Activated naive CD4-positive, alpha-beta T cell treated with anti-CD3 and anti-CD28 coated beads, Interleukin-2, amount 50 U/mL, for 72 hours (primary cell): ENCODE data around the gene POMZP3. TPM values are rescaled to one million over a fixed set of nuclear protein-coding genes. Genes with fewer than 3 reads are reported as not detected.
"Not testable (repeated sequence)": the region's sequence is repeated elsewhere in the genome, so short reads cannot be mapped to it uniquely, and the experiment has no call there.

Experiments
- ATAC-seq, 2 donors: fragments of 150-1000 bp; cut with Tn5 transposase; 2 replicates each; pipeline ENCODE4 v1.10.0; 2021; ENCODE audit warnings: mild to moderate bottlenecking in 2 of 2, moderate library complexity in 2 of 2
- DNase-seq, 2 donors: peaks; one replicate each; pipeline ENCODE4 v3.0.0; 2021 to 2022; ENCODE audit warnings: low spot score in 2 of 2
- H3K27ac Mint-ChIP-seq, 2 donors: one replicate each; pipeline ENCODE4 v1.8.0; 2022; ENCODE audit warnings: mild to moderate bottlenecking in 2 of 2, mixed read lengths in 2 of 2
- H3K36me3 Mint-ChIP-seq, 2 donors: one replicate each; pipeline ENCODE4 v1.8.0; 2022; ENCODE audit warnings: mixed read lengths in 2 of 2
- H3K9me3 Mint-ChIP-seq, 2 donors: one replicate each; pipeline ENCODE4 v1.8.0; 2022; ENCODE audit warnings: mixed read lengths in 2 of 2
- total RNA-seq, 2 donors: library from RNA; stranded (reverse); gene quantifications; one replicate each; pipeline ENCODE4 v1.2.3, GENCODE V29; 2022

Gene POMZP3
- total RNA-seq: 10 to 100 TPM in 1 of 2 donors, 1 to 10 TPM in 1; 7.9 to 12.3 TPM

- H3K36me3 Mint-ChIP-seq, H3K9me3 Mint-ChIP-seq: not testable (repeated sequence)
- H3K27ac Mint-ChIP-seq: peak within 1 kb of the TSS; percentile 85 to 97
- DNase-seq (peak; percentile 36 to 74), ATAC-seq (peak; percentile 95)
These were observed at the start of gene POMZP3 for GRCh38 chr7:76626989-76627642. TSS of gene POMZP3 (minus strand) at chr7:76627279. CDS start at chr7:76626064, 1,215 bp downstream.

DNA sequence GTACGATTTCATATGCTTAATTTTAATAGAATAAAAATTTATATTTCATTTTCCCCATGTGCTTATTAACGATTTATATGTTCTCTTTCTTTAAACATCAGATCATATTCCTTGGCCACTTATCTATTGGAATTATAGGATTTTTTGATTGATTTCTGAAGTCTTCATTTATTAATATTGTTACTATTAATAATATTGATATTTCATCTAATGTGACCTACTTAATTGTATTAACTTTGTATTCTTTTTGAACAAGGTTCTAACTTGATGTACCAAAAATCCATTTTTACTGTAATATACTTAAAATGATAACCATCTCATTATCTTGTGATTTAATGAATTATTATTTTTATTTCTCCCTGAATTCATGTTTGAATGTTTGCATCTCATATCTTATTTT is 48.7 kb upstream of the POMZP3 start:
- H3K27ac Mint-ChIP-seq, ATAC-seq, H3K36me3 Mint-ChIP-seq, DNase-seq, H3K9me3 Mint-ChIP-seq: not testable (repeated sequence)

DNA sequence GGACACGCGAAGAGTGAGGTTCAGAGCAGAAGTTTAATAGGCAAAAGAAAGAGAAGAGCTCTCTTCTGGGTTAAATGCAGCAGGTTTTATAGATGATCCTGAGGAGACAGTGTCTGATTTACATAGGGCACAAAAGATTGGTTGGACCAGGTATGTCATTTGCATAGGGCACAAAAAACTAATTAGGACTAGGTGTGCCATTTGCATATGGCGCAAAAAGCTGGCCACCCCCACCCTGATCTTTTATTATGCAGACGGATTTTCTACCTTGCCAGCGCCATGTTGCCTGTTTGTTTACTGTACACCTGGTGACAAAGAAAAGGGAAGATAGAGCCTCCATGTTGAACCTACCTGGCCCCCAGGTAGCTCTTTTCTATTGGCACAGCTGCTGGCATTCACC is 46.3 kb upstream of the POMZP3 start:
- not testable (repeated sequence) for H3K36me3 Mint-ChIP-seq, H3K27ac Mint-ChIP-seq, DNase-seq, ATAC-seq, H3K9me3 Mint-ChIP-seq

DNA sequence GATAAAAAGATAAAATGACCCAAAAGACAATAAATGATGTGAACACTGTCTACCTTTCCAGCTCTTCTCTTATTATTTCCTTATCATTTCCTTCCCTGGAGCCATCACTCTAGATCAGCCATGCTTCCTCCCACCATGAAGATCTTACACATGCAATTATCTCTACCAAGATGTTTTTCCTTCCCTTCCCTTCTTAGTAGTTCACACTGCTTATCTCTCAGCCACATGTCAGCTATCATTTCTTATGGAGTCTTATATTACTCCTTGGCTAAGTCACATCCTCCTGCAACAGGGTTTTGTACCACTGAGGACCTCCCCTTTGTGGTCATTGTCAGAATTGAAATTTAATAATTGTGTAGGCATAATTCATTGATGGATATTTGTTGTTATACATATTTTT is 32.1 kb upstream of the POMZP3 start:
- not testable (repeated sequence) for H3K27ac Mint-ChIP-seq, ATAC-seq, H3K9me3 Mint-ChIP-seq, DNase-seq, H3K36me3 Mint-ChIP-seq

- DNase-seq, H3K9me3 Mint-ChIP-seq, H3K27ac Mint-ChIP-seq, ATAC-seq, H3K36me3 Mint-ChIP-seq: not testable (repeated sequence)
These were observed 29.3 kb upstream of the POMZP3 start for GRCh38 chr7:76656425-76656824.

DNA sequence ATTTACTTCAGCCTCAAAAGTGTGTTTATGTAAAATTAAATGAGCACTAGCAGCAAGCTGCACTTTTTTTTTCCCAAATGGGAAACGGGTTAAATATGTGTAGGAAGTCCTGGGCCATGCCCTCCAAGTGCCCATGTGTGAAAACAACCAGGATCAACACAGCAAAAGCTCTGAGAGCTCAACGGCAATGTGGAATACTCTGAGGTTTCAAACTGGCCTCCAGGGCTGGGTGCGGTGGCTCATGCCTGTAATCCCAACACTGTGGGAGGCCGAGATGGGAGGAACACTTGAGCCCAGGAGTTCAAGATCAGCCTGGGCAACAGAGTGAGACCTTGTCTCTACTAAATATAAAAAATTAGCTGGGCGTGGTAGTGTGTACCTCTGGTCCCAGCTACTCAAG is 15.5 kb upstream of the POMZP3 start:
- not testable (repeated sequence) for H3K36me3 Mint-ChIP-seq, DNase-seq, ATAC-seq, H3K9me3 Mint-ChIP-seq, H3K27ac Mint-ChIP-seq

- H3K36me3 Mint-ChIP-seq, H3K27ac Mint-ChIP-seq, H3K9me3 Mint-ChIP-seq, DNase-seq: not testable (repeated sequence)
- peak; percentile 83 to 89 for ATAC-seq
These were observed 10.1 kb upstream of the POMZP3 start for GRCh38 chr7:76637061-76637691.

DNA sequence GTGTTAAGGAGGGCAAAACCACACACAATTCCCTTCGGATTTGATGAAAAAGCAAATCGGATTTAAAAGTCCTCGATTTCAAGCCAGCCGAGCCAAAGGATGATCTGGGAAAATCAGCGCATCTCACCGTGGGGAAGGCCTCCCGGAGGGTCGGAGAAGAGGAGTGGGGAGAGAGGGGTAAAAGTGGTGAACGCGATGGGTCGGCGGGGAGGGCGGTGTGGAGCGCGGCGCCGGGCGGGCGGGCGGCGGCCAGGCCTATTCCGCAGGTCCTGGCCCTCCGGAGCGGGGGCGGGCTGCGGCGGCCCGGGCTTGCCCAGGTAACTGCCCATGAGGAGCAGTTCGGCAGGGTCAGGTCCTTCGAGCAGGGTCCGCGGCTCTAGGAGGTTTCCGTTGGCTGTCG is 498 bp downstream of the POMZP3 start:
- peak overlapping the region; percentile 82 to 97 for H3K27ac Mint-ChIP-seq
- H3K36me3 Mint-ChIP-seq, H3K9me3 Mint-ChIP-seq: not testable (repeated sequence)
- DNase-seq: peak in 1 of 2 donors; percentile 28
- ATAC-seq: peak; percentile 55 to 73

DNA sequence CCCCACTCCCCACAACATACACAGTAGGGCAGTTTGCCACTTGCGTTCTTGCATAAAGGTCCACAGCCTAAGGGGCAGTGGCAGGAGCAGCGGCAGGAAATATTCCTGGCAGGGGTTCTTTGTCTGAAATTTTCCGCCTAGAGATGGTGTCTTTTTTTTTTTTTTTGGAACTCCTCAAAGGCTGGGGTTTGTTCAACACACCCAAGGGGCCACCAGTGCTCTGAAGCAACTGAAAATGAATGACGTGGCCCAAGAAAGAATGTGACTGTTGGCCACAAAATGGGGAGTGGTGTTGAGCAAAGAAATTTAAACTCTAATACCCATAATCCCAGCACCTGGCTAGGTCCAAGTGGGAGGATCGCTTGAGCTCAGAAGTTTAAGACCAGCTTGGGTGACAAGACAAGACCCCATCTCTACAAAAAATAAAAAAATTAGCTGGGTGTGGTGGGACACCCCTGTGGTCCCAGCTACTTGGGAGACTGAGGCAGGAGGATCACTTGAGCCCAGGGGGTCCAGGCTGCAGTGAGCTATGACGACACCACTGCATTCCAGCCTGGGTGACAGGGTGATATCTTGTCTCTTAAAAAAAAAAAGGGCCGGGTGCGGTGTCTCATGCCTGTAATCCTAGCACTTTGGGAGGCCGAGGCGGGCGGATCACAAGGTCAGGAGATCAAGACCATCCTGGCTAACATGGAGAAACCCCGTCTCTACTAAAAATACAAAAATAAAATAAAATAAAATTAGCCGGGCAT is 7.5 kb downstream of the POMZP3 start:
- not testable (repeated sequence) for H3K27ac Mint-ChIP-seq, H3K9me3 Mint-ChIP-seq, ATAC-seq, DNase-seq, H3K36me3 Mint-ChIP-seq

GRCh38 chr7:76613783-76614182 is 13.3 kb downstream of the POMZP3 start:
- ATAC-seq, DNase-seq, H3K36me3 Mint-ChIP-seq: not testable (repeated sequence)

DNA sequence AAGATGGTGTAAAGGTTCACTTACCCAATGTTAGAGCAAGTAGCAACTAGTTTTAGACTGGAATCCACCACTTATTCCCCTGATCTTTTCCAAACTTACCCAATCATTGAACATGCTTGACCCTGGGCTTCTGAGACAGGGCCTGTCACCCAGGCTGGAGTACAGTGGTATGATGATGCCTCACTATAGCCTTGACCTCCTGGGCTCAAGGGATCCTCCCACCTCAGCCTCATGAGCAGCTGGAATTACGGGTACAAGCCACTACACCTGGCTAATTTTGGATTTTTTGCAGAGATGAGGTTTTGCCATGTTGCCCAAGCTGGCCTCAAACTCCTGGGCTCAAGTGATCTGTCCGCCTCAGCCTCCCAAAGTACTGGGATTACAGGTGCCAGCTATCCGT is 14.8 kb downstream of the POMZP3 start:
- not testable (repeated sequence) for H3K27ac Mint-ChIP-seq

More at GRCh38 chr7:76613783-76614182, 13.3 kb downstream of the POMZP3 start:
- H3K9me3 Mint-ChIP-seq, H3K27ac Mint-ChIP-seq: not testable (repeated sequence)

GRCh38 chr7:76609864-76610263 is 17.2 kb downstream of the POMZP3 start:
- H3K27ac Mint-ChIP-seq, H3K9me3 Mint-ChIP-seq, DNase-seq, H3K36me3 Mint-ChIP-seq: not testable (repeated sequence)
- ATAC-seq: peak; percentile 32 to 61

More for the DNA sequence above, 14.8 kb downstream of the POMZP3 start:
- not testable (repeated sequence) for ATAC-seq, DNase-seq, H3K36me3 Mint-ChIP-seq, H3K9me3 Mint-ChIP-seq

DNA sequence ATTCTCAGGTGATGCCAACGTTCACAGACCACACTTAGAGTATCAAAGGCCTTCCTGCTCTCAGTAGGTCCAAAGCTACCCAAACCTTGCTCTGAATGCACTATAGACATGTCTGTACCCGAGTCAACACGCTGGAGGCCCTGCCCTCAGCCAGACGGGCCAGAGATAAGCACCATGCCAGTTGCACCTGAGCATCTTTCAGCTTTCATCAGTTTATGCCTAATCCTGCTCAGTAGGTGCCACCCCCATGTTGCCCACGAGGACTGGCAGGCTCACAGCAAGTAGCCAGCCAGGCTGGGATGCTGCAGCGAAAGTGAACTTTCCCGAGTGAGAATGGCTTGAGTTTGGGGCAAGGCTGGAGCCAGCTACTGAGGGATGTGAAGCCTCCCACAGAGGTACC is 18.6 kb downstream of the POMZP3 start:
- DNase-seq: not testable (repeated sequence)

GRCh38 chr7:76606027-76606426 is 21.1 kb downstream of the POMZP3 start:
- ATAC-seq (peak; percentile 90 to 93), DNase-seq (peak; percentile 16 to 69)
- H3K36me3 Mint-ChIP-seq, H3K9me3 Mint-ChIP-seq, H3K27ac Mint-ChIP-seq: not testable (repeated sequence)

More for the DNA sequence above, 18.6 kb downstream of the POMZP3 start:
- ATAC-seq, H3K9me3 Mint-ChIP-seq, H3K36me3 Mint-ChIP-seq: not testable (repeated sequence)
- peak overlapping the region in 1 of 2 donors; percentile 49 for H3K27ac Mint-ChIP-seq

DNA sequence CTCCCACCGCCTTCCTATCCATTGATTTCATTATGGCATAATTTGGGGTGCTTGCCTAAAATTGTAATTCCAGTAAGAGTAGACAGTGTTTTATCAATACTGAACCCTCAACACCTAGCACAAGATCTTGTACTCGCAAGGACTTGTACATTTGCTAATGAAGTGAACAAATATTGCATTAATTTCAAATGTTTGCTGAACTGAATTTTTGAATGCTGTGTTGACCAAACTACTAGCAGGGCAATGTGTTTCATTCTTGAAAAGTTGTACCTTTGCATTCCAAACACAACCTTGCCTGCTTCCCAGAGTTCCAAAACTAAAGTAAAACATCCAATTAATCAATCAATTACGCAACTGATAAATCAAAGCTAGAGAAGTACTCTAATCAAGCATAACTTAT is 26.4 kb downstream of the POMZP3 start:
- not testable (repeated sequence) for ATAC-seq
- peak overlapping the region in 1 of 2 donors; percentile 79 for H3K27ac Mint-ChIP-seq

GRCh38 chr7:76600116-76600482 is 27.0 kb downstream of the POMZP3 start:
- DNase-seq, H3K36me3 Mint-ChIP-seq, H3K9me3 Mint-ChIP-seq: not testable (repeated sequence)
- peak overlapping the region in 1 of 2 donors; percentile 79 for H3K27ac Mint-ChIP-seq
- peak; percentile 64 to 89 for ATAC-seq

More for the DNA sequence above, 26.4 kb downstream of the POMZP3 start:
- not testable (repeated sequence) for DNase-seq, H3K36me3 Mint-ChIP-seq, H3K9me3 Mint-ChIP-seq

- ATAC-seq, H3K9me3 Mint-ChIP-seq, H3K36me3 Mint-ChIP-seq, DNase-seq: not testable (repeated sequence)
- H3K27ac Mint-ChIP-seq: peak overlapping the region in 1 of 2 donors; percentile 51
These were observed 28.4 kb downstream of the POMZP3 start for GRCh38 chr7:76598590-76599264.
